ENCODE measurements around the gene RPTOR.

Gene RPTOR

GRCh38 chr17:80780381-80781198 lies 236.0 kb downstream of the RPTOR start:
- peak; percentile 46 for DNase-seq (ENCODE audit: low spot score)

GRCh38 chr17:80781211-80781610 lies 236.6 kb downstream of the RPTOR start:
- no peak for DNase-seq (ENCODE audit: low spot score)

GRCh38 chr17:80781807-80782277 lies 237.2 kb downstream of the RPTOR start:
- no peak for DNase-seq (ENCODE audit: low spot score)

GRCh38 chr17:80782536-80783427 lies 238.1 kb downstream of the RPTOR start:
- DNase-seq (ENCODE audit: low spot score) = no peak

GRCh38 chr17:80783486-80783885 lies 238.8 kb downstream of the RPTOR start:
- DNase-seq (ENCODE audit: low spot score) = no peak

- DNase-seq (ENCODE audit: low spot score) = no peak
Observed at GRCh38 chr17:80783971-80784370, 239.3 kb downstream of the RPTOR start.

GRCh38 chr17:80785477-80786178 lies 241.0 kb downstream of the RPTOR start:
- no peak for DNase-seq (ENCODE audit: low spot score)

GRCh38 chr17:80786470-80786869 lies 241.8 kb downstream of the RPTOR start:
- DNase-seq (ENCODE audit: low spot score) = no peak

- no peak for DNase-seq (ENCODE audit: low spot score)
Observed at GRCh38 chr17:80786887-80787286, 242.2 kb downstream of the RPTOR start.

- no peak for DNase-seq (ENCODE audit: low spot score)
Observed at GRCh38 chr17:80787881-80788280, 243.2 kb downstream of the RPTOR start.

- no peak for DNase-seq (ENCODE audit: low spot score)
Observed at GRCh38 chr17:80789356-80789902, 244.8 kb downstream of the RPTOR start.

GRCh38 chr17:80790021-80790765 lies 245.6 kb downstream of the RPTOR start:
- DNase-seq (ENCODE audit: low spot score) = no peak

GRCh38 chr17:80790981-80791742 lies 246.5 kb downstream of the RPTOR start:
- DNase-seq (ENCODE audit: low spot score) = no peak

GRCh38 chr17:80791758-80792284 lies 247.2 kb downstream of the RPTOR start:
- no peak for DNase-seq (ENCODE audit: low spot score)

- no peak for DNase-seq (ENCODE audit: low spot score)
Observed at GRCh38 chr17:80792373-80792781, 247.7 kb downstream of the RPTOR start.

GRCh38 chr17:80793421-80793820 lies 248.8 kb downstream of the RPTOR start:
- no peak for DNase-seq (ENCODE audit: low spot score)

- DNase-seq (ENCODE audit: low spot score) = no peak
Observed at GRCh38 chr17:80793851-80794267, 249.2 kb downstream of the RPTOR start.

GRCh38 chr17:80794281-80795089 lies 249.8 kb downstream of the RPTOR start:
- no peak for DNase-seq (ENCODE audit: low spot score)

- no peak for DNase-seq (ENCODE audit: low spot score)
Observed at GRCh38 chr17:80795090-80795580, 250.5 kb downstream of the RPTOR start.

Measured in SK-N-DZ (cell line).